ENCODE results near the gene PTPRN2. TPM values are rescaled to one million over a fixed set of nuclear protein-coding genes. Genes with fewer than 3 reads are reported as not detected.

The PTPRN2 gene
- total and polyA plus RNA-seq, 9 of the 15 experiments (the other 6 are each of a cell fraction or from before 2014, with no cell fraction given), result not detected

- Histone ChIP-seq H2AFZ (ENCODE audit: low read depth, low read length) (no peak overlapping the region), H3K27ac (ENCODE audit: extremely low read depth, low read depth, low read length) (no peak overlapping the region), H3K36me3 (ENCODE audit: control insufficient read depth, insufficient read depth, low read length) (no peaks in the 10 kb centered on the region), H3K79me2 (ENCODE audit: control insufficient read depth, insufficient read depth, low read length) (no peaks in the 10 kb centered on the region), H3K9ac (ENCODE audit: insufficient read depth in 1 of 2, low read depth in 2 of 2, low read length in 2 of 2) (no peak overlapping the region), H3K4me3 (no peak overlapping the region), H3K9me1 (ENCODE audit: control insufficient read depth, insufficient read depth, low read length) (no peaks in the 10 kb centered on the region), H4K20me1 (replicated peaks; ENCODE audit: control insufficient read depth, insufficient read depth, low read length) (no peaks in the 10 kb centered on the region), H3K4me2 (ENCODE audit: insufficient read depth, low read length) (no peak overlapping the region), H3K4me1 (replicated peaks in 1 of 2; ENCODE audit: control insufficient read depth in 2 of 2, insufficient read depth in 2 of 2, low read length in 2 of 2) (no peaks in the 10 kb centered on the region), H3K9me3 (replicated peaks; ENCODE audit: control insufficient read depth, insufficient read depth, low read depth, low read length) (0 out of 2 replicates have a peak, but pooled peaks cover 3% of the 10 kb centered on the region), H3K27me3 (ENCODE audit: control insufficient read depth in 2 of 2, insufficient read depth in 2 of 2, low read length in 2 of 2) (peaks cover 50 to 89% of the 10 kb centered on the region in 2 experiments; a peak in 4 of 5 replicates)
- BruUV-seq (replicated peaks), result no TSS peak
- FAIRE-seq (no peak), DNase-seq (ENCODE audit: extremely low read depth in 1 of 4, low spot score in 3 of 4) (no peak), ATAC-seq (no peak)
- CTCF ChIA-PET (ENCODE audit: low intra/inter-chr PET ratio), result no interaction called here
- intact Hi-C loops (cut with micrococcal nuclease), result no loop called here
- in situ Hi-C loops (cut with MboI), result no loop called here
- POLR2A ChIA-PET, result no interaction called here
- WGBS (ENCODE audit: insufficient coverage, low coverage, missing lambda C conversion rate), result 0% methylated on average over 2 of the region's 2 CpGs
- TF ChIP-seq ZC3H11A (IDR thresholded peaks at IDR 0.05; ENCODE audit: low read depth, low read length), result no peak
Measured at GRCh38 chr7:158516524-158516923, 71.1 kb downstream of the PTPRN2 start.

DNA sequence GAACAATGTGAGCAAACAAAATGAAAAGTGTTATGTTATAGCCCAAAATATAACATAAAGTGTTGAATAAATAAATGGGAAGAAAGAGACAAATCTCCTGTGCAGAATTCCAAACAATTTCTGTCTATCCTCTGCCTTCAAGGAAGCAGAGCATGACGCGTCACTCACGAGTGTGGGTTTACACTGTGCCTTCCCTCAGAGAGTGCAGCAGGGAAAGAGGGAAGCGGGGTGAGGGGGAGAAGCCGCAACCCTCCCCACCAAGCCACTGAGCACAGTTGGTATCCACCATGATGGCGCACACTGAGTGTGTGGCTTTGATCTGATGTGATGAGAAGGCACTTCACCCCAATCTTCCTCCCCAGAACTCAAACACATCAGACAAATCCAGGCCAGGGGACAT lies 74.8 kb downstream of the PTPRN2 start:
- Histone ChIP-seq H3K9ac (ENCODE audit: insufficient read depth in 1 of 2, low read depth in 2 of 2, low read length in 2 of 2) (no peak overlapping the region), H3K36me3 (ENCODE audit: control insufficient read depth, insufficient read depth, low read length) (no peaks in the 10 kb centered on the region), H3K27me3 (ENCODE audit: control insufficient read depth in 2 of 2, insufficient read depth in 2 of 2, low read length in 2 of 2) (peaks cover 52 to 86% of the 10 kb centered on the region in 2 experiments), H3K4me1 (replicated peaks in 1 of 2; ENCODE audit: control insufficient read depth in 2 of 2, insufficient read depth in 2 of 2, low read length in 2 of 2) (peaks cover 5 to 15% of the 10 kb centered on the region in 2 experiments; a peak in 4 of 5 replicates), H4K20me1 (replicated peaks; ENCODE audit: control insufficient read depth, insufficient read depth, low read length) (no peaks in the 10 kb centered on the region), H3K79me2 (ENCODE audit: control insufficient read depth, insufficient read depth, low read length) (no peaks in the 10 kb centered on the region), H3K4me3 (no peak overlapping the region), H3K9me1 (ENCODE audit: control insufficient read depth, insufficient read depth, low read length) (no peaks in the 10 kb centered on the region), H3K27ac (ENCODE audit: extremely low read depth, low read depth, low read length) (no peak overlapping the region), H2AFZ (ENCODE audit: low read depth, low read length) (no peak overlapping the region), H3K9me3 (replicated peaks; ENCODE audit: control insufficient read depth, insufficient read depth, low read depth, low read length) (0 out of 2 replicates have a peak, but pooled peaks cover 3% of the 10 kb centered on the region), H3K4me2 (ENCODE audit: insufficient read depth, low read length) (no peak overlapping the region)
- in situ Hi-C loops (cut with MboI), result no loop called here
- ATAC-seq (no peak), DNase-seq (ENCODE audit: extremely low read depth in 1 of 4, low spot score in 3 of 4) (no peak), FAIRE-seq (no peak)
- POLR2A ChIA-PET, result interaction anchor here (1.4 kb wide), 1 partner anchor 445 kb away, joined by 3 read pairs; no protein-coding TSS in a partner anchor
- no TSS peak for BruUV-seq (replicated peaks)
- CTCF ChIA-PET (ENCODE audit: low intra/inter-chr PET ratio), result no interaction called here
- intact Hi-C loops (cut with micrococcal nuclease), result no loop called here
- 4% methylated on average over 6 of the region's 6 CpGs for WGBS (ENCODE audit: insufficient coverage, low coverage, missing lambda C conversion rate)
- no peak for TF ChIP-seq ZNF77 (CRISPR knock-in tag; IDR thresholded peaks at IDR 0.05)
- TF ChIP-seq MAZ (CRISPR knock-in tag; conservative IDR thresholded peaks at IDR 0.05 in 1 of 2, IDR thresholded peaks at IDR 0.05 in 1 of 2), result no peak
- TF ChIP-seq, protein P1, sequence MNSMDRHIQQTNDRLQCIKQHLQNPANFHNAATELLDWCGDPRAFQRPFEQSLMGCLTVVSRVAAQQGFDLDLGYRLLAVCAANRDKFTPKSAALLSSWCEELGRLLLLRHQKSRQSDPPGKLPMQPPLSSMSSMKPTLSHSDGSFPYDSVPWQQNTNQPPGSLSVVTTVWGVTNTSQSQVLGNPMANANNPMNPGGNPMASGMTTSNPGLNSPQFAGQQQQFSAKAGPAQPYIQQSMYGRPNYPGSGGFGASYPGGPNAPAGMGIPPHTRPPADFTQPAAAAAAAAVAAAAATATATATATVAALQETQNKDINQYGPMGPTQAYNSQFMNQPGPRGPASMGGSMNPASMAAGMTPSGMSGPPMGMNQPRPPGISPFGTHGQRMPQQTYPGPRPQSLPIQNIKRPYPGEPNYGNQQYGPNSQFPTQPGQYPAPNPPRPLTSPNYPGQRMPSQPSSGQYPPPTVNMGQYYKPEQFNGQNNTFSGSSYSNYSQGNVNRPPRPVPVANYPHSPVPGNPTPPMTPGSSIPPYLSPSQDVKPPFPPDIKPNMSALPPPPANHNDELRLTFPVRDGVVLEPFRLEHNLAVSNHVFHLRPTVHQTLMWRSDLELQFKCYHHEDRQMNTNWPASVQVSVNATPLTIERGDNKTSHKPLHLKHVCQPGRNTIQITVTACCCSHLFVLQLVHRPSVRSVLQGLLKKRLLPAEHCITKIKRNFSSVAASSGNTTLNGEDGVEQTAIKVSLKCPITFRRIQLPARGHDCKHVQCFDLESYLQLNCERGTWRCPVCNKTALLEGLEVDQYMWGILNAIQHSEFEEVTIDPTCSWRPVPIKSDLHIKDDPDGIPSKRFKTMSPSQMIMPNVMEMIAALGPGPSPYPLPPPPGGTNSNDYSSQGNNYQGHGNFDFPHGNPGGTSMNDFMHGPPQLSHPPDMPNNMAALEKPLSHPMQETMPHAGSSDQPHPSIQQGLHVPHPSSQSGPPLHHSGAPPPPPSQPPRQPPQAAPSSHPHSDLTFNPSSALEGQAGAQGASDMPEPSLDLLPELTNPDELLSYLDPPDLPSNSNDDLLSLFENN (IDR thresholded peaks at IDR 0.05; ENCODE audit: low read depth in 2 of 2, low read length in 2 of 2), result no peak
- TF ChIP-seq PPARD (CRISPR knock-in tag; IDR thresholded peaks at IDR 0.05), result no peak
- no peak for TF ChIP-seq STAT5B (CRISPR knock-in tag; IDR thresholded peaks at IDR 0.05)
- no peak for TF ChIP-seq TOE1 (IDR thresholded peaks at IDR 0.05; ENCODE audit: borderline replicate concordance)
- TF ChIP-seq TOE1 (CRISPR knock-in tag; IDR thresholded peaks at IDR 0.05; ENCODE audit: borderline replicate concordance, low read depth), result no peak
- TF ChIP-seq SRSF3 (IDR thresholded peaks at IDR 0.05; ENCODE audit: insufficient read depth, low read length), result no peak
- TF ChIP-seq, protein P2, sequence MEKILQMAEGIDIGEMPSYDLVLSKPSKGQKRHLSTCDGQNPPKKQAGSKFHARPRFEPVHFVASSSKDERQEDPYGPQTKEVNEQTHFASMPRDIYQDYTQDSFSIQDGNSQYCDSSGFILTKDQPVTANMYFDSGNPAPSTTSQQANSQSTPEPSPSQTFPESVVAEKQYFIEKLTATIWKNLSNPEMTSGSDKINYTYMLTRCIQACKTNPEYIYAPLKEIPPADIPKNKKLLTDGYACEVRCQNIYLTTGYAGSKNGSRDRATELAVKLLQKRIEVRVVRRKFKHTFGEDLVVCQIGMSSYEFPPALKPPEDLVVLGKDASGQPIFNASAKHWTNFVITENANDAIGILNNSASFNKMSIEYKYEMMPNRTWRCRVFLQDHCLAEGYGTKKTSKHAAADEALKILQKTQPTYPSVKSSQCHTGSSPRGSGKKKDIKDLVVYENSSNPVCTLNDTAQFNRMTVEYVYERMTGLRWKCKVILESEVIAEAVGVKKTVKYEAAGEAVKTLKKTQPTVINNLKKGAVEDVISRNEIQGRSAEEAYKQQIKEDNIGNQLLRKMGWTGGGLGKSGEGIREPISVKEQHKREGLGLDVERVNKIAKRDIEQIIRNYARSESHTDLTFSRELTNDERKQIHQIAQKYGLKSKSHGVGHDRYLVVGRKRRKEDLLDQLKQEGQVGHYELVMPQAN (IDR thresholded peaks at IDR 0.05; ENCODE audit: borderline replicate concordance), result no peak
- no peak for TF ChIP-seq ZNF41 (CRISPR knock-in tag; conservative IDR thresholded peaks at IDR 0.05)
